HCT116 (cell line): ENCODE results near the gene SOCS3. TPM values are rescaled to one million over a fixed set of nuclear protein-coding genes. Genes with fewer than 3 reads are reported as not detected.

ENCODE experiments used
- ATAC-seq: fragments of 200-7000 bp; cut with Tn5 transposase; 2 replicates; pipeline ENCODE4 v1.9.1; 2020; ENCODE audit warnings: mild to moderate bottlenecking, moderate library complexity
- BruUV-seq: library from RNA; stranded (reverse); fragments of 400-500 nt; replicated peaks from 2 replicates; lab custom pipeline; 2021; lab: Mats Ljungman, UMichigan
- CTCF ChIA-PET: fragments of 300-600 bp; sonication (Branson Sonifier 250); formaldehyde crosslinking; loops from one replicate; lab custom pipeline; 2021; ENCODE audit warnings: antibody characterized with exemption; lab: Charles Lee
- POLR2A ChIA-PET: fragments of 300-600, 350-600 bp; sonication (Branson Sonifier 250); formaldehyde crosslinking; loops from one replicate; lab custom pipeline; 2021; ENCODE audit warnings: antibody characterized with exemption; lab: Charles Lee
- RAD21 ChIA-PET, 2 experiments: fragments of 300-600 bp; sonication (Branson Sonifier 250); formaldehyde crosslinking; loops; one replicate each; lab custom pipeline; 2023; ENCODE audit warnings: low total read pairs in 2 of 2; ENCODE audit not compliant: uncharacterized antibody in 2 of 2, unreplicated experiment in 2 of 2, low non-redundant PET in 1 of 2; lab: Charles Lee
- DNase-seq: peaks from one replicate; pipeline ENCODE4 v3.0.0-alpha.2; 2010; ENCODE audit warnings: low read depth, low spot score
- H2AFZ ChIP-seq: fragments of 200-600 bp; shearing (Covaris generic), sonication (generic); 2 replicates; pipeline ENCODE4 v1.6.1; 2017; ENCODE audit warnings: low read depth, mixed run types, mixed read lengths, antibody characterized with exemption, low read length; ENCODE audit not compliant: poor library complexity, severe bottlenecking
- H3K27ac ChIP-seq: 2 replicates; pipeline ENCODE4 v1.5.1; 2012; ENCODE audit warnings: low read depth, low read length
- H3K27me3 ChIP-seq: fragments of 200-600 bp; sonication (generic); 2 replicates; pipeline ENCODE4 v1.6.1; 2016; ENCODE audit warnings: mixed run types, low read length, mixed read lengths; ENCODE audit not compliant: insufficient read depth
- H3K36me3 ChIP-seq, 2 experiments: fragments of 200-500 bp in 1 of 2; fragments of 200-600 bp in 1 of 2; sonication (Bioruptor generic) in 1 of 2; sonication (generic) in 1 of 2; 2 replicates each; pipeline versions ENCODE4 v1.5.1 to v1.6.1; 2014 to 2016; ENCODE audit warnings: low read length in 2 of 2, inconsistent platforms in 1 of 2, mixed read lengths in 1 of 2, mixed run types in 1 of 2; ENCODE audit not compliant: insufficient read depth in 2 of 2, control insufficient read depth in 1 of 2
- H3K4me1 ChIP-seq, 2 experiments: fragments of 200-600 bp in 1 of 2; sonication (generic) in 1 of 2; 2 replicates each; pipeline versions ENCODE4 v1.5.1 to v1.6.1; 2012 to 2017; ENCODE audit warnings: low read length in 2 of 2, inconsistent platforms in 1 of 2, mild to moderate bottlenecking in 1 of 2, mixed read lengths in 1 of 2, mixed run types in 1 of 2, moderate library complexity in 1 of 2; ENCODE audit not compliant: insufficient read depth in 2 of 2, control insufficient read depth in 1 of 2
- H3K4me2 ChIP-seq: fragments of 200-600 bp; sonication (generic); 2 replicates; pipeline ENCODE4 v1.6.1; 2017; ENCODE audit warnings: mixed run types, low read length, mixed read lengths
- H3K4me3 ChIP-seq, 2 experiments: fragments of 200-600 bp in 1 of 2; sonication (generic) in 1 of 2; replicated peaks in 1 of 2; 2 replicates each; pipeline ENCODE4 v1.5.1; 2011 to 2016; ENCODE audit warnings: low read length in 2 of 2, control low read depth in 1 of 2, low read depth in 1 of 2, mild to moderate bottlenecking in 1 of 2, mixed read lengths in 1 of 2, mixed run types in 1 of 2
- H3K79me2 ChIP-seq: fragments of 200-600 bp; sonication (generic); 2 replicates; pipeline ENCODE4 v1.6.1; 2017; ENCODE audit warnings: mild to moderate bottlenecking, mixed run types, low read length, moderate library complexity, mixed read lengths; ENCODE audit not compliant: insufficient read depth
- H3K9ac ChIP-seq: fragments of 200-600 bp; sonication (generic); 2 replicates; pipeline ENCODE4 v1.6.1; 2016; ENCODE audit warnings: low read length, mixed read lengths
- H3K9me2 ChIP-seq: fragments of 200-600 bp; sonication (generic), shearing (Covaris generic); 2 replicates; pipeline ENCODE4 v1.6.1; 2017; ENCODE audit warnings: mixed run types, mild to moderate bottlenecking, moderate library complexity; ENCODE audit not compliant: insufficient read depth
- H3K9me3 ChIP-seq, 2 experiments: fragments of 200-500 bp in 1 of 2; fragments of 200-600 bp in 1 of 2; sonication (Bioruptor generic) in 1 of 2; sonication (generic) in 1 of 2; 2 replicates each; pipeline ENCODE4 v1.6.1; 2014 to 2017; ENCODE audit warnings: low read length in 2 of 2, mixed read lengths in 2 of 2, inconsistent platforms in 1 of 2, low read depth in 1 of 2, mild to moderate bottlenecking in 1 of 2, mixed run types in 1 of 2, moderate library complexity in 1 of 2; ENCODE audit not compliant: control insufficient read depth in 1 of 2, insufficient read depth in 1 of 2
- H4K20me1 ChIP-seq: fragments of 200-600 bp; sonication (generic), shearing (Covaris generic); 2 replicates; pipeline ENCODE4 v1.6.1; 2017; ENCODE audit warnings: mixed run types, mild to moderate bottlenecking, moderate library complexity; ENCODE audit not compliant: insufficient read depth
- YY1 ChIP-seq: IDR thresholded peaks from 2 replicates; pipeline ENCODE4 v1.6.1; 2011; ENCODE audit warnings: low read length, low read depth, moderate library complexity, mild to moderate bottlenecking; ENCODE audit not compliant: insufficient replicate concordance; ENCODE audit errors: extremely low read depth
- intact Hi-C: fragments of 100-400 bp; cut with micrococcal nuclease; formaldehyde crosslinking; loops from 2 replicates; pipeline ENCODE4 v1.10.0; 2022
- total RNA-seq: library from RNA; stranded (reverse); gene quantifications from one replicate; pipeline ENCODE4 v1.2.1, GENCODE V29; 2021; ENCODE audit not compliant: unreplicated experiment
- TF ChIP-seq, protein P1 (sequence below), 3 experiments: fragments of 200-600 bp in 1 of 3; sonication (generic) in 1 of 3; IDR thresholded peaks in 2 of 3; conservative IDR thresholded peaks in 1 of 3; 2 replicates each; pipeline ENCODE4 v1.5.1; 2012 to 2017; ENCODE audit warnings: low read depth in 2 of 3, low read length in 2 of 3, antibody characterized with exemption in 1 of 3, borderline replicate concordance in 1 of 3, control low read depth in 1 of 3, mild to moderate bottlenecking in 1 of 3, mixed read lengths in 1 of 3, mixed run types in 1 of 3, moderate library complexity in 1 of 3; ENCODE audit not compliant: insufficient read depth in 1 of 3

The SOCS3 gene
- total RNA-seq, 1 experiment from 2014 or later: 26.7 TPM

- H3K9me2 ChIP-seq: no peaks in the 10 kb centered on the region
- peaks cover 96% of the 10 kb centered on the region for H3K79me2 ChIP-seq
- CTCF ChIA-PET: interaction anchor here (0.6 to 1.5 kb wide), 4 partner anchors 21 to 139 kb away, joined by 3 to 4 read pairs (median 3); no protein-coding TSS in a partner anchor
- intact Hi-C loops: no loop called here
- BruUV-seq: no TSS peak
- H3K27me3 ChIP-seq: no peaks in the 10 kb centered on the region
- peaks cover 5 to 15% of the 10 kb centered on the region in 2 experiments; a peak in 2 of 4 replicates for H3K36me3 ChIP-seq
- H3K4me3 ChIP-seq: no peak overlapping the region
- TF ChIP-seq YY1: no peak
- TF ChIP-seq, protein P1, sequence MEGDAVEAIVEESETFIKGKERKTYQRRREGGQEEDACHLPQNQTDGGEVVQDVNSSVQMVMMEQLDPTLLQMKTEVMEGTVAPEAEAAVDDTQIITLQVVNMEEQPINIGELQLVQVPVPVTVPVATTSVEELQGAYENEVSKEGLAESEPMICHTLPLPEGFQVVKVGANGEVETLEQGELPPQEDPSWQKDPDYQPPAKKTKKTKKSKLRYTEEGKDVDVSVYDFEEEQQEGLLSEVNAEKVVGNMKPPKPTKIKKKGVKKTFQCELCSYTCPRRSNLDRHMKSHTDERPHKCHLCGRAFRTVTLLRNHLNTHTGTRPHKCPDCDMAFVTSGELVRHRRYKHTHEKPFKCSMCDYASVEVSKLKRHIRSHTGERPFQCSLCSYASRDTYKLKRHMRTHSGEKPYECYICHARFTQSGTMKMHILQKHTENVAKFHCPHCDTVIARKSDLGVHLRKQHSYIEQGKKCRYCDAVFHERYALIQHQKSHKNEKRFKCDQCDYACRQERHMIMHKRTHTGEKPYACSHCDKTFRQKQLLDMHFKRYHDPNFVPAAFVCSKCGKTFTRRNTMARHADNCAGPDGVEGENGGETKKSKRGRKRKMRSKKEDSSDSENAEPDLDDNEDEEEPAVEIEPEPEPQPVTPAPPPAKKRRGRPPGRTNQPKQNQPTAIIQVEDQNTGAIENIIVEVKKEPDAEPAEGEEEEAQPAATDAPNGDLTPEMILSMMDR (IDR thresholded peaks at IDR 0.05 in 2 of 3, conservative IDR thresholded peaks at IDR 0.05 in 1 of 3; ENCODE audit: borderline replicate concordance in 1 of 3, insufficient read depth in 1 of 3, low read depth in 2 of 3, low read length in 2 of 3): peak in 2 of 3 experiments; percentile 39 to 53; a peak in 4 of 6 replicates
- peaks cover 13 to 32% of the 10 kb centered on the region in 2 experiments for H3K4me1 ChIP-seq
- RAD21 ChIA-PET: no interaction called here
- no peak overlapping the region for H3K4me2 ChIP-seq
- POLR2A ChIA-PET: no interaction called here
- H3K27ac ChIP-seq: no peak overlapping the region
- no peaks in the 10 kb centered on the region for H3K9me3 ChIP-seq
- H4K20me1 ChIP-seq: peaks cover 11% of the 10 kb centered on the region; the same call in 1 of the 2 replicates
- DNase-seq: no peak
- no peak overlapping the region for H2AFZ ChIP-seq
- H3K9ac ChIP-seq: no peak overlapping the region
- ATAC-seq: peak; percentile 63
Observed at GRCh38 chr17:78390241-78391050, 30.6 kb upstream of the SOCS3 start.
